Esophagus mucosa (tissue), 1 donor: ENCODE results near the gene MGAT4D. TPM values are rescaled to one million over a fixed set of nuclear protein-coding genes. Genes with fewer than 3 reads are reported as not detected.
A peak's percentile ranks its signal among the peaks of the same experiment; 100 is the strongest.
"Not testable (repeated sequence)": the region's sequence is repeated elsewhere in the genome, so short reads cannot be mapped to it uniquely, and the experiment has no call there.

Source experiments
- ATAC-seq: fragments of 200-7000 bp; cut with Tn5 transposase; one replicate; pipeline ENCODE4 v1.9.1; 2020
- total RNA-seq: library from RNA; stranded (reverse); gene quantifications from one replicate; pipeline ENCODE4 v1.2.4, GENCODE V29; 2023
- donor health status: DM: yes; HTN: yes; CAD: no.

Gene MGAT4D
- total RNA-seq, 1 donor from 2014 or later, result not detected

DNA sequence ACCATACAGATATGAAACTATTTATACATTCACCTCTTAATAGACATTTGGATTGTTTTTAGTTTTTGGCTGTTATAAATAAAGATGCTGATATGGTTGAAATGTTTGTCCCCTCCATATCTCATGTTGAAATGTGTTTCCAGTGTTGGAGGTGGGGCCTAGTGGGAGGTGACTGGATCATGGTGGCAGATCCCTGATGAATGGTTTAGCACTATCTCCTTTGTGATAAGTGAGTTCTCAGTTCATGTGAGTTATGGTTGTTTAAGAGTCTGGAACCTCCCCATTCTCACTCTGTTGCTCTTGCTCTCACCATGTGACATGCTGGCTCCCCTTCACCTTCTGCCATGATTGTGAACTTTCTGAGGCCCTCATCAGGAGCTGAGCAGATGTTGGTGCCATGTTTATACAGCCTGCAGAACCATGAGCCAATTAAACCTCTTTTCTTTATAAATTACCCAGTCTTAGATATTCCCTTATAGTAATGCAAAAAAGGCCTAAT lies 58.4 kb downstream of the MGAT4D start:
- no peak for ATAC-seq

DNA sequence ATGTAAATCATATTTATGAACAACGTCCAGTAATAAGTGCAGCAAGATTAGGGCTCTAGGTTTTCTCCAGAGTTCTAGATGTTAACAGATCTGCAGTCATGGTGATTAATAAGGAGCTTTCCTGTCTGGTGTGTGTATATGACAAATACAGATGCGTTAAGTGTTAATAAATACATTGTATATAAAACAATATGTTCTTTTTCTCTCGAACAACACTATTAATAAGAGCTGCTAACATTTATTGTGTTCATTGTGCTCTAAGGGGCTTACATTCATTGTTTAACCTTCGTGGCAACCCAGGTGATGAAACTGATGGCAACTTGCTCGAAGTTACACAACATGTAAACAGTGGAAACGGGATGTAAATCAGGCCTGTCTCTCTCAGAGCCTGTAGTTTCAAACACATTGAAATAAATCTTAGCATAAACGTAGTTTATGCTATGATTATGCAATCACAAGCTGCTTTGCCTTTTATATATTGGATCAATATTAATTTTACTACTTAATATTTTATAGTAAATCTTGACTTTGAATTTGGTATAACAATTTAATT lies 70.1 kb downstream of the MGAT4D start:
- ATAC-seq, result no peak

DNA sequence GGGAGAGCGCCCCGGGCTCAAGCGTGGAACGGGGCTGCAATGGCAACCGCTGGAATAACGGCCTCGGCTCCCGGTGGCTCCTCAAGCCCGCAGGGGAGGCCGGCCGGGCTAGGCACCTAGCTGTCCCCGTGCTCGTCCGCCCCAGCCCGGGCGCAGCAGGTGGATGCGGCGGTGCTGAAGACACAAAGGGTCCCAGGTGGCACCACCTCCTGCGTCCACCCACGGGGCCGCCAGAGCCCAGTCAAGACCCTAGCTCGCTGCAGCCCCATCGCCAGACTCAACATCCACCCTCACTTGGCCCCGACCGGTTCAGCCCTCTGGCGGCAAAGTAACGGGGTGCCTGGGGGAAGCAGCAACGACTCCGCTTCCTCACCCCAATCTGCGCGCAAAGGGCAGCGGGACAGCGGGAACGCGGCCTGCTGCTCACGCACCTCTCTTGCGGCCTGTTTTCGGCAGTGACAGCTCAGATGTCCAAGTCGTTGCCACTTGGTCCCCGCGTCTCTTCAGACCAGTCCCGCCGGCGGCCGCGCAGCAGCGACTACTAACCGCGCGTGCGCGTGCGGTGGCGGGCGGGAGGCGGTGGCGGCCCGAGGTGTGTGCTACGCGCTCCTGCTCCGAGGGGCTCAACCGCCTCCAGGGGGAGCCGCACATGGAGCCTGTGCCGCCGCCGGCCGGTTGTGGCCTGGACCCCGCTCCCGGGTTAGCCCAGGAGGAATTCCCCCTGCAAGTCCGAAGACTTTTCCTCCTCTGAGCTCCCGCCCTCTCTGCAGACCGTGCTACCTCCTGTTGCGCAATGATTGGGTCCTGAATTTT lies 70.8 kb downstream of the MGAT4D start, which contains the start of gene CLGN:
TSS of gene CLGN (minus strand) at position 543 of the 813 bp plus-strand sequence. CDS start 14,570 bp downstream, outside the sequence.
- ATAC-seq, result peak; percentile 31

DNA sequence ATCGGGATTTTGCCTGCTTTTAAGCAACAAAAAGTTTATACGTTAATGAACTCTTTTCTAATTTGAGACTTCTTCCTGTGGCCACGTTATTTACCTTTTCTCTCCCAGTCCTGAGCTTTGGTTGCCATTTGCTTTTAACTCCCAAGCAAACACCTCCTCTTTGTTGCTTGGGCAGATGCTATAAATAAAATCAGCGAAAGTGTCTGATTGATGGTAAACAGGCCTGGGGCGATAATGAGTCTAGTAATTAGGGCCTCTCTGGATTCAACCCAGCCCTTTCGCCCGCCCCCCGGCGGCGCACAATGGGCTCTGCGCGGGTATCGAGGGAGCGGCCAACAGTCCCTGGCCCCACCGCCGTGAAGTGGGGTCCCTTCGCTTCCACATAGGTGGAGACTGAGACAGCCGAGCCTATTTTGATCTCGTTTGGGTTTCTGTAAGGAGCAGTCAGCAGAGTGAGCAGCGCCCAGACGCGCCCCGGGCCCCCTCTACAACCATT lies 71.4 kb downstream of the MGAT4D start:
- ATAC-seq, result no peak

- ATAC-seq, result peak; percentile 82
These were observed 75.0 kb downstream of the MGAT4D start for GRCh38 chr4:140423106-140423505.

GRCh38 chr4:140413130-140413969 lies 84.7 kb downstream of the MGAT4D start:
- ATAC-seq, result not testable (repeated sequence)

- no peak for ATAC-seq
These were observed 89.1 kb downstream of the MGAT4D start for GRCh38 chr4:140408974-140409373.

DNA sequence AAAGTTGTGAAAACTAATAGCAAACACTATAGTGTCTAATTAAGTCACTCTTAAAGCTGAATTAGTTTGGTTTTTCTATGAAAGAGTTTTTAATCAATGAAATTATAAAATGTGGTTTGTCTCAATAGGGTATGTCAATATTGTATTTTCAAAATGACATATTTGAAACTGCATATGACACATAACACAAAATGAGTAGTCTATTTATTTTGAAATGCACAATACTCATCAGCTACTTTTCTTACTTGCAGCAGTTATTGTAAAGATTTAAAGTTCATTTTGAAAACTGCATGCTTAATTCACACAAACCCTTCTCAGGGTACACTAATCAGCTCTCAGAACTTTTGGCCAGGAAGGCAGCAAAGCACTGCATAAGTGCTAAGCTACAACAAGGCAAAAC lies 91.8 kb downstream of the MGAT4D start:
- ATAC-seq, result no peak

- ATAC-seq, result no peak
These were observed 98.0 kb downstream of the MGAT4D start for GRCh38 chr4:140400111-140400510.

DNA sequence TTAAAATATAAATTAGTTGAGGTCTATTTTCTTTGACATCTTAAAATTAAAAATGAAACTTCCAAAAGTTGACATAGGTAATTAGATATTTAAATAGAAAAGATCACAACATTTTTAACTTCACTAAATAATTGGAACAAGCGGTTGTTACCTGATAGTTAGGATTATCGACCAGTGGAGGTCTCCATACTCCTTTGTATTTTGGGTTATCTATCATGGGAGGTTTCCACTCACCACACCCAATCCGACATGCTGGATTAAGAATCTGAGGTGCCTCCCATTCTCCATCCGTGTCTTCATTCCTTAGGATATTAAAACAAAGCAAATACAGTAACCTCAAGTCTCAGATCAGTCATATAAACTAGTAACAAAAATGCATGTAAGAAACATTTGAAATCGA lies 102.4 kb downstream of the MGAT4D start:
- ATAC-seq, result no peak

Other genes with a start within 250 kb of the MGAT4D start
- gene SCOC, start 124.6 kb downstream of the MGAT4D start, total RNA-seq, result 30.3 TPM
- gene CLGN, start 70.6 kb downstream of the MGAT4D start, total RNA-seq, result 1.2 TPM
- gene ELMOD2, start 25.9 kb upstream of the MGAT4D start, total RNA-seq, result 15.7 TPM
- gene UCP1, start 70.7 kb upstream of the MGAT4D start, total RNA-seq, result not detected